GM21723 (cell line): Measurements from ENCODE around the gene IL32.

Experiments
- ATAC-seq: cut with Tn5 transposase; IDR thresholded peaks from one replicate; pipeline ENCODE4 v1.9.1; 2021; ENCODE audit warnings: mild to moderate bottlenecking, moderate library complexity; ENCODE audit not compliant: unreplicated experiment

Gene IL32

GRCh38 chr16:3088925-3089716 is 23.7 kb downstream of the IL32 start:
- no peak for ATAC-seq

DNA sequence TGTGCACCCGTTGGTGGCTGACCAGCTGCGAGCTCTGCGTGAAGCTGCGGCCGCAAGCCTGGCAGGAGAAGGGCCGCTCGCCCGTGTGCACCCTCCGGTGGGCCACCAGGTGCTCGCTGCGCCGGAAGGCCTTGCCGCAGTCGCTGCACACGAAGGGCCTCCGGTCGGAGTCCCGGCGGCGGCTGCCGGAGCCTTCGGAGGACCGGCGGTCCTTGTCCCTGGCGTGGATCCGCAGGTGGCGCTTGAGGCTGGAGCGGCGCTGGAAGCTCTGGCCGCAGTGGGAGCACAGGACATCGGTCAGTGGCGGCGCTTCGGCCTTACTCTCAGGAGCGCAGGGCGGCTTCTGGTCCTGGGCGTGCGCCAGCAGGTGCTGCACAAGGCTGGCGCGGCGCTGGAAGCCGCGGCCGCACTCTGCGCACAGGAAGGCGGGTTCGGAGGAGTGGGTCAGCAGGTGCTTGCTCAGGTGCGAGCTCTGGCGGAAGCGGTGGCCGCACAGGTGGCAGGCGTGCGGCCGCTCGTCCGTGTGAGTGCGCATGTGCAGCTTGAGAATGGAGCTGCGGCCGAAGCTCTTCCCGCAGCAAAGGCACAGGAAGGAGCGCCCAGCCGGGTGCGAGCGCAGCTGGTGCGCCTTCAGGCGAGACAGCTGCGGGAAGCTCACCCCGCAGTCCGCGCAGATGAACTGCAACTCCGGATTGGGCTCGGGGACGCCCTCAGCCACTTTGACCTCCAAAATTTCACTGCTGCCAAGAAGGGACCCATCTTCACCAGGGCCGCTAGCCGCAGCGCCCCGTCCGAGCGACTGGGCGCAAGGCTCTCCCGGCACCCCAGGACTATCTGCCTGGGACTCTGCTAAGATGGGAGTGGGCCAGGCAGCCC is 24.5 kb downstream of the IL32 start:
- no peak for ATAC-seq

GRCh38 chr16:3091551-3091950 is 26.1 kb downstream of the IL32 start:
- ATAC-seq, result no peak

DNA sequence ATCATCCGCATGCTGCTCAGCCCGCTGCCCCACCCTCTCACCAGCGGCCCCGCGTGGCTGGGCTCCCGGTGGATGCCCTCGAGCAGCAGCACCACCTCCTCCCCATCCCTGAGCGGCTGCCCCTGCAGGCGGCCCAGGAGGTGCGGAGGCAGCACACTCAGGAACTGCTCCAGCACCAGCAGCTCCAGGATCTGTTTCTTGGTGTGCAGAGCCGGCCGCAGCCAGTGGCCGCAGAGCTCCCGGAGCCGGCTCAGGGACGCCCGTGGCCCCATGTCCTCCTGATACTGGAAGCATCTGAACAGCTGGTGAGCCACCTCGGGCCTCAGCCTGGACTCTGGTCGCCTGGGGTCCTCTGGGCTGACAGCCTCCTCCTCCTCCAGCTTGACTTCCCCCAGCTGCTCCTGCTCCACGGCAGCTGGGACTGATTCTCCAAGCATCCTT is 27.1 kb downstream of the IL32 start:
- no peak for ATAC-seq

GRCh38 chr16:3094289-3095027 is 29.0 kb downstream of the IL32 start:
- no peak for ATAC-seq

- ATAC-seq, result peak; percentile 60
Measured at GRCh38 chr16:3095869-3096268, 30.4 kb downstream of the IL32 start.

DNA sequence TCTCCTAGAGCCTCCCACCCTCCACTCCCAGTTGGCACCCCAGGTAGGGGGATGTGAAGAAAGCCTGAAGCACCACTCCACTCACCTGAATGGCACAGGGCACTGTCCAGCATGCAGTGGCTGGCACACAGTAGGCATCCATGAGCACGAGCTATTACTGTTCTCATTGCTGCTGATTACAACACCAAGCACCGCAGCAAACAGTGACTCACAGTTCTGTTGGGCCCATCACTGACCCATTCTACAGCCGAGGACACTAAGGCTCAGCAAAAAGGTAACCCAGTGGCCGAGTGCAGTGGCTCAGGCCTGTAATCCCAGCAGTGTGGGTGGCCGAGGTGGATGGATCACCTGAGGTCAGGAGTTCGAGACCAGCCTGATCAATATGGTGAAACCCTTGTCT is 30.9 kb downstream of the IL32 start:
- ATAC-seq, result no peak

DNA sequence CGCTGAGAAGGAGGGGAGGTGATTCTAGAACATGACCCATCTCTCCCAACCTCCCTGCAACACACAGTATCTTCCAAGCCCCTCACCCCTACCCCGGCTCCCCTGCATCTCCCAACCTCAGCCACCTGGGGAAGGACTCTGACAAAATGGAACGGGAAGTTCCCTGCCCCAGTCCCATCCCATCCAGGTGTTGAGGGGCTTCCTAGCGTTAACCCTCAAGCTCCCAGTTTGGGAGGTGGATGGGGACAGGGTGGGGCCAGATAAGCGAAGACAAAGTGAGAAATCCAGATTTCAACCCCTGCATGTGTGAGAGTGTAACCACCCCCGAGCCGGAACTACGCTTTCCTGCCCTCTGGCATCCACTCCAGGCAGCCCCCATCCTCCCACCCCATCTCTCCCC is 31.8 kb downstream of the IL32 start:
- no peak for ATAC-seq

DNA sequence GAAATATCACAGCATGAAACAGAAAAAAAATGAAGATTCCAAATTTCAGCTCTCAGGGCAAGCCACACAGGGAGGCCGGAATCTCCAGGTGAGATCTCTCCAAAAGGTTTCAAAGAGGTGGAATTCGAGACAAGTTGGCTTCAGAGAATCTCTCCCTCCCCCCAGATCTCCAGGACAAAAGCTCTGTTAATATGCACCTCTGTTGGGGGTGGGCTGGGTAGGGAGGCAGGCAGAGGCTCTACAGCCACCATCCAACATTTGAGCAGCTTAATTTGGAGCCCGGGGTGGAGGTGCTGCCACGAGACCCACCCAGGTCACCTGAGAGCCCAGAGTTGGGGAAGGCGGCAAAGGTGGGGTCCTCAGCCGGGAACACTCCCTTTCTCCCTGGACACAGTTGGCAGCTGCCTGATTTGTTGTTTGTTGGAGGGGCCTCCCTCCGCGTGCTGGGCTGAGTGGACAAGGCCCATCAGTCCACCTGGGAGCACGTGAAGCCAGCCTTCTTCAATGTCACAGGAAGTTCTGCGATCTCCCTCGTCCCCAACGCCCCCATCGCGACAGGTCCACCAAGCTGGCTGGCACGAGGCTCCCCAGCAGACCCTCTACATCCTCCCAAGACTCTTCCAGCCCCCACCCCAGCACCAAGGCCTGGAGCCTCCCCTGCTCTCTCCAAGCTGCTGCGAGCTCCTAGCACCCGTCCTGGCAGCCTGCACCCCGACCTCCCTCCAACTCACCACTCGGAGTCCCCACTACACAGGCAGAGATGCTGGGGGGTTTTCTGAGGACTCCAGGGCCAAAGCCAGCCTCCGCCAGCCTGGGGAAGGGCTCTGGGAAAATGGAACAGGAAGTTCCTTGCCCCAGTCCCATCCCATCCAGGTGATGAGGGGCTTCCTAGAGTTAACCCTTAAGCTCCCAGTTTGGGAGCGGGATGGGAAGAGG is 33.3 kb downstream of the IL32 start, which contains the start of gene ZSCAN10:
ZSCAN10 (minus strand) TSS at position 836 of the 936 bp plus-strand sequence. CDS start 6,357 bp downstream, outside the sequence.
- ATAC-seq, result no peak

GRCh38 chr16:3099395-3099731 is 33.9 kb downstream of the IL32 start:
- ATAC-seq, result no peak

- ATAC-seq, result peak; percentile 67
Measured at GRCh38 chr16:3099732-3100499, 34.5 kb downstream of the IL32 start.

DNA sequence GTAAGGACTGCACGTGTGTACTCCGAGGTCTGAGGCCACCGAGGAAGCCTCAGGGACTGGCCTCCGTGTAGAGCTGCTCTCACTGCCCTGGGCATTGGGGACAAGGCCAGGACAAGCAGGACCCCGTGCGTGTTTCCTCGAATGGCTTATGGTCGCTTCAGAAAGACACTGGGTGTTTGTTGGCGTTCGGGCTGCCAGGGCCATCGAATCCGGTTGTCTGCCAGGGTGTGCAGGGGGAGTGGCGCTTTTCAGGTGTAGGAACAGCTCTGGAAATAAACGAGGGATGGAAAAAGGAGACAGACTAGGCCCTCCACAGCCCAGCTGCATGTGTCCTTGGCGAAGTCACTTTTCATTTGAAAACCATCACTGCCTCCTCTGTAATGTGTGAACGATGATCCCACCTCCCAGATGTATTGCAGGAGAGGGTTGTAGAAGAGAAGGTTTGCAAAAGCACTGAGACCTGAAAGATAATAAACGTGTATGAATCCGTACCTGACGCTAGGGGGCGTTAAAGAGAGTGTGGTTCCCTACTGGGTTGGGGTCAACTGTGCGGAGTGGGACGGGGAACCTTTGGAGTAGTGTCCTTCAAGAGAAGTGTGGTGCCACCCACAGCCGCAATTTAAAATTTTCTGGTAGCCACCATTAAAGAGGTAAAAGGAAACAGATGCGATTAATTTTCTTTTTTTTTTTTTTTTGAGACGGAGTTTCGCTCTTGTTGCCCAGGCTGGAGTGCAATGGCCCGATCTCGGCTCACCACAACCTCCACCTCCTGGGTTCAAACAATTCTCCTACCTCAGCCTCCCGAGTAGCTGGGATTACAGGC is 35.8 kb downstream of the IL32 start:
- ATAC-seq, result no peak

- ATAC-seq, result no peak
Measured at GRCh38 chr16:3101841-3102470, 36.5 kb downstream of the IL32 start.

- peak; percentile 82 for ATAC-seq
Measured at GRCh38 chr16:3106205-3106928, 40.9 kb downstream of the IL32 start.

DNA sequence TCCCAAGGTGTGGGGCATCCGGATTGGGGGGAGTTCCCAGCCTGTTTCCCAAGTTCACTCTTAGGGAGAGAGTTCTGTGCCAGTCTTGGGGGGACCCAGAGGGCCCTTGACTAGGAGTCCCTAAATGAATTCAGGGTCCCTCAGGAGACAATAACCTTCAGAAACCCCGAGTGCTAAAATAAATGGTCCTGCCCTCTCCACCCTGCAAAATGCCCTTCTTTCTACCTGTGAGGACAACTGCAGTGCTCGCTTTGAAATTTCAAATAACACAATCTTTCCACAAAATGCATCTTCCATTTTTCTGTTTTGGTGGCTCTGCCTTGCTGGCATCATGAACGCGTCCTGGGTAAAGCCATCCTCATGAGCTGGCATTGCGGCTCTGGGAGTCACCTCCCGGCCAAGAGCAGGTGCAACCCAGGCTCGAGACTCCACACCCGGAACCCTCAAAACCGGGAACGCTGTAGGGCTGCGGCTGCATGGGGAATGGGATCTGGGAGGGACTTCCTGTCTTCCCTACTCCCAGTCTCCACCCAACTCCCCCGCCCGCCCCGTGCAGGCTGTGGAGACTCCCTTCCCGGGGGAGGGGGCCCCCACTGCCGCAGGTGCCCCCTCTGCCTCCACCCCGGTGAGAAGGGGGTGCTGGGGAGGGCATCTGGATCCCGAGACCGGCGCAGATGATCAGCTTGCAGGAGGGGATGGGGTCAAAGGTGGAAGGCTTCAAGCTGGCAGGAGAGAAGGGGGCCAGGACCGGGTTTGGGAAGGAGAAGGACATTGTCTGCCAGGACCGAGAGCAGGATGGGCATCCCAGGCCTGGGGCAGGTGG is 46.8 kb downstream of the IL32 start, which contains the start of gene ZNF205:
ZNF205 (plus strand) TSS at position 529 of the 823 bp plus-strand sequence. CDS start 845 bp downstream, outside the sequence.
- ATAC-seq, result no peak

- no peak for ATAC-seq
Measured at GRCh38 chr16:3112881-3113574, 47.6 kb downstream of the IL32 start.
